ENCODE data around the gene SLC4A4. TPM values are rescaled to one million over a fixed set of nuclear protein-coding genes. Genes with fewer than 3 reads are reported as not detected.

The SLC4A4 gene
- total RNA-seq, 2 donors from 2014 or later, result 0.12 TPM; not detected in 1

DNA sequence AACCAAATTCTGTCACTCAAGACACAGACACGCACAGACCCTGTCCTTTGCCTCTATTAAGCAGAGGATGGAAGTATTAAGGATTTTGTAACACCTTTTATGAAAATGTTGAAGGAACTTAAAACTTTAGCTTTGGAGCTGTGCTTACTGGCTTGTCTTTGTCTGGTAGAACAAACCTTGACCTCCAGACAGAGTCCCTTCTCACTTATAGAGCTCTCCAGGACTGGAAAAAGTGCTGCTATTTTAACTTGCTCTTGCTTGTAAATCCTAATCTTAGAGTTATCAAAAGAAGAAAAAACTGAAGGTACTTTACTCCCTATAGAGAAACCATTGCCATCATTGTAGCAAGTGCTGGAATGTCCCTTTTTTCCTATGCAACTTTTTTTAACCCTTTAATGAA is 229.3 kb downstream of the SLC4A4 start:
- H3K9me3 Mint-ChIP-seq, result no peaks in the 10 kb centered on the region

DNA sequence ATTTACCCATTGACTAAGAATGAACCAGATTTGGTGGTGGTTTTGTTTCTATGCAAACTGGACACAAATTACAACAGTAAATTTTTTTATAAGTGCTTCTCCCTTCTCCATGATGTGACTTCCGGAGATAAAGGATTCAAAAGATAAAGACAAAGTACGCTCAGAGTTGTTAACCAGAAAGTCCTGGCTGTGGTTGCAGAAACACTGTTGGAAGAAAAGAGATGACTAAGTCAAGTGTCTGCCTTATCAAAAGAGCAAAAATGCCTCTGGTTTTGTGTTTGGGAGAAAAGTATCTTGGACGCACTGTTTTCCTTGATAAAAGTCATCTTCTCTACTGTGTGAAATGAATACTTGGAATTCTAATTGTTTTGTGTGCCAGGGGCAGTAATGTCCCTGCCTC is 231.7 kb downstream of the SLC4A4 start:
- Mint-ChIP-seq H3K36me3 (no peaks in the 10 kb centered on the region), H3K27ac (no peak overlapping the region), H3K9me3 (peaks cover 0 to 8% of the 10 kb centered on the region in 2 donors)
- no peak for ATAC-seq
- DNase-seq (ENCODE audit: low spot score in 2 of 2), result no peak

More for the DNA sequence above, 229.3 kb downstream of the SLC4A4 start:
- no peak for ATAC-seq
- no peaks in the 10 kb centered on the region for H3K36me3 Mint-ChIP-seq
- no peak for DNase-seq (ENCODE audit: low spot score in 2 of 2)
- no peak overlapping the region for H3K27ac Mint-ChIP-seq

DNA sequence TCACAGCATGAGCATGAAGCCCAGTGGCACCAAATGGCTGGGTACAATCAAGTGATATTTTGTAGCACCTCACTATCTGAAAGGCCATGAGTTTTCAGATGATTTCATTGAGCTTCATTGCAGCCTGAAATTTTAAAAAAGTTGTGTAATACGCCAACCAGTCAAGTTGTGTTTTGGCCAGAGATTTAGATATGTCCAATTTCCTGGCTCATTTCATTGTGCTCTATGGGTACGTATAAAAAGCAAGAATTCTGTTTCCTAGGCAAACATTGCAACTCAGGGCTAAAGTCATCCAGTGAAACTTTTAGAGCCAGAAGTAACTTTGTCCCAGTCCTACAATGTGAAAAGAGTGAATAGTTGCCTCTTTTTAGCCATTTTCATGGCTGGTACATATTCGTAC is 232.5 kb downstream of the SLC4A4 start:
- Mint-ChIP-seq H3K27ac (no peak overlapping the region), H3K9me3 (peaks cover 0 to 8% of the 10 kb centered on the region in 2 donors), H3K36me3 (no peaks in the 10 kb centered on the region)
- ATAC-seq, result no peak
- DNase-seq (ENCODE audit: low spot score in 2 of 2), result no peak

DNA sequence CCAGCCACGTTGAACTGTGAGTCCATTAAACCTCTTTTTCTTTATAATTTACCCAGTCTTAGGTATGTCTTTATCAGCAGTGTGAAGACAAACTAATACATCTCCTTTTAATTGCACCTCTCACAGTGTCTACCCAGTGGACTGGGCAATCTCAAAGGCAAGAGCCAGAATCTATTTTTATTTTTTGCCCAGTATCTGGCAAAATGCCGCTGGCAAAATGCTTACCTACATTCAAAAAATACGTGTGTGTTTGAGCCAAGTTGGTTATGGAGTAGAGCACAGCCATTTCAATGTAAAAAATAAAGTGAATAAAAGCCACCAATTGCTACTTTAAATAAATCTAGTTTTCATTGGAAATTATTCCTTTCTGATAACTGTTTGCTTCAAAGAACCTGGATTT is 245.2 kb downstream of the SLC4A4 start:
- no peak overlapping the region for H3K27ac Mint-ChIP-seq
- ATAC-seq, result no peak
- peaks cover 0 to 4% of the 10 kb centered on the region in 2 donors for H3K36me3 Mint-ChIP-seq
- DNase-seq (ENCODE audit: low spot score in 2 of 2), result no peak
- H3K9me3 Mint-ChIP-seq, result peaks cover under 1 to 11% of the 10 kb centered on the region in 2 donors

DNA sequence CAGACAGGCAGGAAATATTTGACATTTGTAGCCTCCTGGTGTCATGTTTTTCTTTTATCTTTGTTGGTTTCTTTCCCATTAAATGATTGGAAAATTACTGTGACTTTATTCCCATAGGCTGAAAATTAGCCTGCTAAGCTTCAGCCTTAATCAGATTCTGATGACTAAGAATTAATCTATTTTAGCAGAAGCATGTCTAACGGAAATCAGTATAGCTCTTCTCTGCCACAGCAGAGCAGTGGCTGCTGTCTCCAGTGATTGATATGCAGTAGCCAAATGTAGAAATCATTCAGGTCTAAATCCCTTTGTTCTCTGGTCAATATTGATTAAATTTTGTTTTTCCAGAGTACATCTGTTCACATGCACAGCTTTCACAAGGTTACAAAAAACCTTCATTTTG is 245.8 kb downstream of the SLC4A4 start:
- no peak for ATAC-seq
- peaks cover 0 to 4% of the 10 kb centered on the region in 2 donors for H3K36me3 Mint-ChIP-seq
- no peak overlapping the region for H3K27ac Mint-ChIP-seq
- no peak for DNase-seq (ENCODE audit: low spot score in 2 of 2)
- H3K9me3 Mint-ChIP-seq, result peaks cover 5 to 14% of the 10 kb centered on the region in 2 donors

DNA sequence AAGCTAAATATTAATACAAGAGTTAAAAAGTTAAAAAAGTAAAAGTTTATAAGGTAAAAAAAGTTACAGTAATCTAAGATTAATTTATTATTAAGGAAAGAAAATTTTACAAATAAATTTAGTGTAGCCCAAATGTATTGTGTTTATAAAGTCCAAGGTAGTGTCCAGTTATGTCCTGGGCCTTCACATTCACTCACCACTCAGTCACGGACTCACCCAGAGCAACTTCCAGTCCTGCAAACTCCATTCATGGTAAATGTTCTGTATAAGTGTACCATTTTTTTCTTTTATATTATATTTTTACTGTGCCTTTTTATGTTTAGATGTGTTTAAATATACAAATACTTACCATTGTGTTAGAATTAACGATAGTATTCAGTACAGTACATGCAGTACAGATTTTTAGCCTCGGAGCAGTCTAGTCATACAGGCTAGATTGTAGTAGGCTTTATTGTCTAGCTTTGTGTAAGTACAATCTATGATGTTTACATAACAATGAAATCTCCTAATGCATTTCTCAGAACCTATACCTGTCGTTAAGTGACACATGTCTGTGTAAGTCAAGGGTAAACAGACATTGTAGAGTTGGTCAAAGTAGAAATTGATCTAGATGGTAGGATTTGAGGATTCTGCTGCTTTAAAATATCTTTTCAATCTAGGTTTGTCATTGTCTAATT is 247.4 kb downstream of the SLC4A4 start:
- no peak overlapping the region for H3K27ac Mint-ChIP-seq
- H3K36me3 Mint-ChIP-seq, result no peaks in the 10 kb centered on the region
- peaks cover 8 to 19% of the 10 kb centered on the region in 2 donors for H3K9me3 Mint-ChIP-seq
- ATAC-seq, result no peak
- no peak for DNase-seq (ENCODE audit: low spot score in 2 of 2)

DNA sequence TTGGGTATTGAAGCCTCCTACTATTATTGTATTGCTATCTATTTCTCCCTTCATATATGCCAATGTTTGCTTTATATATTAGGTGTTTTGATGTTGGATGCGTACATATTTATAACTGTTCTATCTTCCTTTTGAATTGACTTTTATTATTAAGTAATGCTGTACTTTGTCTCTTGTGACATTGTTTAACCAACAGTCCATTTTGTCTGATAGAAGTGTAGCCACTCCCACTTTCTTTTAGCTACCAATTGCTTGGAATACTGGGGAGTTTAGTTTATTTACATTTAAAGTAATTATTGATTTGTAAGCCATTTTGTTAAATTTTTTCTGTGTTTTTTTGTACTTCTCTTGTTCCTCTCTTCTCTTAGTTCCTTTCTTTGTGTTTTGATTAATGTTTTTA is 249.2 kb downstream of the SLC4A4 start:
- DNase-seq (ENCODE audit: low spot score in 2 of 2) (no peak), ATAC-seq (no peak)
- Mint-ChIP-seq H3K27ac (no peak overlapping the region), H3K9me3 (peaks cover 8 to 14% of the 10 kb centered on the region in 2 donors), H3K36me3 (no peaks in the 10 kb centered on the region)

DNA sequence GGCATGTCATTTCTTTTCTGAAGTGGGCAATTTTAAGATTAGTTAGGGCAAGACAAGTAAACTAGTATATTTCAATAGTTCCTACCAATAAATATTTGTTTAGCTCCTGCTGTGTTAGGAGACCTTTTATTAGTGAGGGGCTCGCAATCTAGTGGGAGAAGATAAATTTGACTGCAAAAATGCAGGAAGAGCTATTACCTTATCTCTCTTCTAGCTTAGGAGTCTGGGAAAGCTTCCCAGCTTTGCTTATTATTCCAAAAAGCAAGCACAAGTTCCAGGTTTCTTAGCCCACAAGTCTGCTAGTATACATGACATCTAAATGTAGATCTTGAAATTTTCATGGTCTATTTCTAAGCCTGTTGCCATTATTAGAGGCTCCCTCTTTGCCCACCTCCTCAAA is 254.0 kb downstream of the SLC4A4 start:
- Mint-ChIP-seq H3K27ac (no peak overlapping the region), H3K9me3 (peaks cover 8 to 14% of the 10 kb centered on the region in 2 donors), H3K36me3 (no peaks in the 10 kb centered on the region)
- ATAC-seq (no peak), DNase-seq (ENCODE audit: low spot score in 2 of 2) (no peak)

DNA sequence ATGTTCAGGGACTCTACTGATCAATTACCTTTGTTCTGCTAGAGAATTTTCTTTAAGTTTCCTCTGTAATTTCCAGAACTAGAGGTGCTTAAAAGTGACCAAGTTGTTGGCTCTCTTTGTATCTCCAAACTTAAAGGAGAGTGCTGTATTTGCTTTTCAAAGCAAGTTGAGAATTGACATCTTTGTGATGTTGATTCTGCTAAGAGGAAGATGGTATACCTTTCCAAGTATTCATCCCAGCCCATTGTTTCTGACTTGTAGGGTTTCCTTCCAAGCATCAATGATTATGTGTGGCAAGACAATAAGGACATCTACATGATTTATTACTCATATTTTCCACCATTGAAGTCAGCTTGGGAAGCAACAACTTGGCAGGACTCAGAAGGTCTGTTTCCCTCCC is 254.5 kb downstream of the SLC4A4 start:
- Mint-ChIP-seq H3K36me3 (no peaks in the 10 kb centered on the region), H3K9me3 (peaks cover 8 to 14% of the 10 kb centered on the region in 2 donors), H3K27ac (no peak overlapping the region)
- DNase-seq (ENCODE audit: low spot score in 2 of 2), result no peak
- ATAC-seq, result no peak

DNA sequence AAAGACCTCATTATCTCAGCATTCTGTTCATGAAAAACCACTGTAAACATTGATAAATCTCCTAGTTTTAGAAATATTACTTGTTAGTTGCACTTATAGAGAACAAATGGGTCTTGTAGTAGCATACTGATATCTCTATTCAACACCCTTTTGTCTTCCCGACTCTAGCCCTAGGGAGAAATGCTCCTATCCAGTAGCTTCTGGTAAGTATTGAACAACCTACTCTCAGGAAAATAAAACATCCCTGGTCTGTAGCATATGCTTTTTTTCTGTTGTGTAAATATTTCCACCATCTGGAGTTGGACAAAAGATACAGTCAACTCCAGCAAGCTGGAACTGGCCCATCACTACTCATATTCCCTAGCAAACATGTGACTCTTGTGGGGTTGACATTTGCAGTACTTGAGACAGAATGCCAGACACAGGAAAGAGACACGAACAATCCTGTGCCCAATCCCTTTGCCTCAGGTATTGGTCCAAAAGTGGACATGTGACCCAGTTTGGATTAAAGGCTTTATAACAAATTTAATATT is 256.8 kb downstream of the SLC4A4 start:
- no peaks in the 10 kb centered on the region for H3K36me3 Mint-ChIP-seq
- H3K27ac Mint-ChIP-seq, result no peak overlapping the region
- DNase-seq (ENCODE audit: low spot score in 2 of 2) (no peak), ATAC-seq (no peak)
- H3K9me3 Mint-ChIP-seq, result peaks cover 0 to under 1% of the 10 kb centered on the region in 2 donors

DNA sequence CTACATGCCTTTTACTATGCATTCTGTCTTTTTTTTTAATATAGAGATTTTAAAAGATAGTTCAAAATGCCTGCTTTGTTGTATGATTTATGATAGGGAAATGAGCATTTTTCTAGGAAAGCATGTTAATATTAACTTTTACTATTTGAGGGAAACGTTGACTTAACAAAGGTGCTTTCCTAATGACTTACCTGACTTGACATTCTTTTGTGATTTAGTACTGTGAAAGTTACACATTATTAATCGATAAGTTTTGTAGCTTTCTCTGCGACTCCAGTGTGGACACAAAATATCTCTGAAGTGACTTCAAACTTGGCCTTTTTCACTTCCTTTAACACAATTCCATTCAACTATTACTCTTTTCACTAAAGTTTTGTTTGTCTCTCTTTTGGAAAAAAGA is 260.8 kb downstream of the SLC4A4 start:
- Mint-ChIP-seq H3K27ac (no peak overlapping the region), H3K9me3 (no peaks in the 10 kb centered on the region), H3K36me3 (no peaks in the 10 kb centered on the region)
- ATAC-seq (no peak), DNase-seq (ENCODE audit: low spot score in 2 of 2) (no peak)

DNA sequence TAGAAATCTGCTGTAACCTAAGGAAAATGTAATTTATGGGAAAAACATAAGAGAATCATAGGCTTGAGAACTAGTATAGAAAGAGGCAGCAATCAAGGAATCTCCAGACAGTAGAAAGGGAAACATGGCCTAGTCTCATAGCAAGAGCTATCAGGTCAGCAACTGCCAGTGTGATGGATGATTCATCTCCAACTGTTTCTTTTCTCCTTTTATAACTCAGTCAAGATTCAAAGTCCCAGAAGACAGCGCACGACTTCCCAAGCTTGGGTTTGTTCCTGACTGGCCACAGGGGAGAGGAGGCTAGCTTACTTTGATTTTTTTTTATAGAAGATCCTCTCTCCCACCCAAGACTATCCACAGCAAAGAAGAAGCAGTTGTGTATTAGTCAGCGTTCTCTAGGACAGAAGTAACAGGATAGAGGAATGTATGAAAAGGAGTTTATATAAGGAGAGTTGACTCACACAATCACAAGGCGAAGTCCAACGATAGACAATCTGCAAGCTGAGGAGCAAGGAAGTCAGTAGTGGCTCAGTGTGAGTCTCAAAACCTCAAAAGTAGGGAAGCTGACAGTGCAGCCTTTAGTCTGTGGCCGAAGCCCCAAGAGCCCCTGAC is 263.6 kb downstream of the SLC4A4 start:
- DNase-seq (ENCODE audit: low spot score in 2 of 2), result no peak
- H3K36me3 Mint-ChIP-seq, result peaks cover 0 to 3% of the 10 kb centered on the region in 2 donors
- ATAC-seq, result no peak

DNA sequence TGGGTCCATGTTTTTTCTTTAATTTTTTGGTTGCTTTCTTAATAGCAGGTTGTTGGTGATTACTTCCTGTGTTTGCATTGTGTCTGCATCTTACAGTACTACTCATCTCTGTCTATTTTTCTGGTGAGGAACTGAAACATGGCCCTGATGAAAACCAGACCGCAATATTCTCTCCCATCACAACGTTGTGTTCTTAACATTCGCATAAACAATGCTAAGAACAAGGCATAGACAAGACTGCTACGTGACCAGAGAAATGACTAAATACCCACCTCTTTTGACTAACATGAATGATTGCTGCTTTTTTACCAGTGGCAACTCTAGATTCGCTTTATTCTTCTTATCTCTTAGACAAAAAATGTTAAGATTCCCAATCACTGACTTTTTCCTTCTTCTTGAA is 266.0 kb downstream of the SLC4A4 start:
- ATAC-seq (no peak), DNase-seq (ENCODE audit: low spot score in 2 of 2) (no peak)
- no peak overlapping the region for H3K27ac Mint-ChIP-seq
- H3K36me3 Mint-ChIP-seq, result peaks cover 0 to 10% of the 10 kb centered on the region in 2 donors
- H3K9me3 Mint-ChIP-seq, result peaks cover 10 to 14% of the 10 kb centered on the region in 2 donors

More for the DNA sequence above, 263.6 kb downstream of the SLC4A4 start:
- Mint-ChIP-seq H3K27ac (no peak overlapping the region), H3K9me3 (peaks cover 4% of the 10 kb centered on the region in 2 donors)

DNA sequence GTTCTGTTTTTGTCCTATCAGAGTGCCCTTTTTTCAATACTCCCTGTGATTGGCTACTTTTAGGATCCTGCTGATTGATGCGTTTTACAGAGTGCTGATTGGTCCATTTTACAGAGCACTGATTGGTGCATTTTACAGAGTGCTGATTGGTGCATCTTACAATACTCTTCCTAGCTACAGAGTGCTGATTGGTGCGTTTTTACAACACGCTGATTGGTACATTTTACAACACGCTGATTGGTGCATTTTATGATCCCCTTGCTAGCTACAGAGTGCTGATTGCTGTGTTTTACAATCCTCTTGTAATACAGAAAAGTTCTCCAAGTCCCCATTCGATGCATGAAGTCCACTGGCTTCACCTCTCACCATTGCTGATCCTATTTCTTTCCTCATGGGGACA is 268.3 kb downstream of the SLC4A4 start:
- Mint-ChIP-seq H3K9me3 (peaks cover 13 to 14% of the 10 kb centered on the region in 2 donors), H3K36me3 (peaks cover 0 to 10% of the 10 kb centered on the region in 2 donors), H3K27ac (no peak overlapping the region)
- ATAC-seq, result no peak
- DNase-seq (ENCODE audit: low spot score in 2 of 2), result no peak

DNA sequence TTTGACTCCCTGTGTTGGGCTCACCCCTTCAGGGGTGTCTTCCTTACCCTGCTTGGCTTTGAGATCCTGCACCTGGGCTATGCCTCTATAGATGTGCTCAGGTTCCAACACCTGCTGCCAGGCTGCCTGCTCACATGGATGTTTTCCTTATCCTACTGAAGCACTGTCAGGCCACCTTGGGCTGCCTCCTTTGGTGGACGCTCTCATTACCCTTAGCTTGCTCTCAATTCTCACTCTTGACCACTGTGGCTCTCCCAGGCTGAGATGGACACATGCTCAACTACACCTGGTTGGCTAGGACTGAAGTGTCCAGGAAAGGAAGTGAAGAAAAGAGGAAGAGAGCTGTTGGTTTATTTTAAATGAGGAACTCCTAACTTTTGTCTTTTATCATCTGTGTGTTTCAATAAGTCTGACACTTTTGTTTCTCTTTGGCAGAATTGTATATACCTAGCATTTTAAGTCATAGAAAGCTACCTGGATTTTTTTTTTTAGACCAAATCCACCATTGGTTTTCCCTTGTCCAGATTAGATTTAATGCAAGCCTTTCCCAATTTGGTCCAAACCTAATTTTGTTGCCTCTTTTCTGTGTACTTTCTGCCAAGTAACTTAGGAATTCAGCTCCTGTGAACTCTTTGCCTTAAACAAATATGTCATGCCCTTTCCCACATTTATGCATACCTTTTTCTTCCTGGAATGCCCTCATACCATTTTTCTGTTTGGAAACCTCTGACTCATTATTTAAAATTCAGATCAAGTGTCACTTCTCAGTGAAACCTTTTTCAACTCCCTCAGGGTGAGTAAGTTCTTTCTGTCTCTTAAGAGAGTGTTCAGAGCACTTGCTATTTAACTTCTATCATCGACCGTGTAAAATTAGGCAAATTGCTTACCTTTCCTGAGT is 269.2 kb downstream of the SLC4A4 start:
- no peak for DNase-seq (ENCODE audit: low spot score in 2 of 2)
- Mint-ChIP-seq H3K27ac (no peak overlapping the region), H3K9me3 (peaks cover 13 to 14% of the 10 kb centered on the region in 2 donors), H3K36me3 (peaks cover 0 to 10% of the 10 kb centered on the region in 2 donors)
- no peak for ATAC-seq

DNA sequence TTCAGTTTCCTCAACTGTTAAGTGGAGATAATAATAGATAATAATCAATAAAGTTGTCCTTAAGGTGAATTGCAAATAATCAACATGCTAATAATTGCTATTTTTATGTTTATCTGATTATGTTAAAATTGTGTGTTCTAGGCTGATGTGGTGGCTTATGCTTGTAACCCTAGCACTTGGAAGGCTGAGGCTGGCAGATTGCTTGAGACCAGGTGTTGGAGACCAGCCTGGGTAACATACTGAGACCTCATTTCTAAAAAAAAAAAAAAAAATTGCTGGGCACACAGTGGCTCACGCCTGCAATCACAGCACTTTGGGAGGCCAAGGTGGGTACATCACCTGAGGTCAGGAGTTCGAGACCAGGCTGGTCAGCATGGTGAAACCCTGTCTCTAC is 269.9 kb downstream of the SLC4A4 start:
- no peak for DNase-seq (ENCODE audit: low spot score in 2 of 2)
- no peak for ATAC-seq
- peaks cover 13 to 14% of the 10 kb centered on the region in 2 donors for H3K9me3 Mint-ChIP-seq
- H3K36me3 Mint-ChIP-seq, result peaks cover 0 to 10% of the 10 kb centered on the region in 2 donors
- no peak overlapping the region for H3K27ac Mint-ChIP-seq

DNA sequence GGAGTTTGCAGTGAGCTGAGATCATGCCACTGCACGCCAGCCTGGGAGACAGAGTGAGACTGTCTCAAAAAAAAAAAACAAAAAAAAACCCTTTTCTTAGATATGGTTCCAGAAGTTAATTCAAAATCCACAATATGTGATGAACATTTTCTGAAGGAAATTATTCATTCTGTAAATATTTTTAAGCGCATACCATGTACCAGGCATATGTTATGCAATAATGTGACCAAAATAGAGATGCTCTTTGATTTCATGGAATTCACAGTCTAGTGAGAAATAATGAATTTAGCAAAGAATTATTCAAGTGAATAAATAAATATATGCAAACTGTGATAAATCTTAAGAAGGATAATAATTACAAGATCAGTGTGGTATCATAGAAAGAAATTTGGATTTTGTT is 270.3 kb downstream of the SLC4A4 start:
- Mint-ChIP-seq H3K27ac (no peak overlapping the region), H3K9me3 (peaks cover 13 to 14% of the 10 kb centered on the region in 2 donors), H3K36me3 (peaks cover 0 to 10% of the 10 kb centered on the region in 2 donors)
- no peak for ATAC-seq
- no peak for DNase-seq (ENCODE audit: low spot score in 2 of 2)
